ENCODE results near the gene CCNT1. TPM values are rescaled to one million over a fixed set of nuclear protein-coding genes. Genes with fewer than 3 reads are reported as not detected.

The CCNT1 gene
- total and polyA plus RNA-seq, 2 experiments from 2014 or later: 12.8 to 33.6 TPM

DNA sequence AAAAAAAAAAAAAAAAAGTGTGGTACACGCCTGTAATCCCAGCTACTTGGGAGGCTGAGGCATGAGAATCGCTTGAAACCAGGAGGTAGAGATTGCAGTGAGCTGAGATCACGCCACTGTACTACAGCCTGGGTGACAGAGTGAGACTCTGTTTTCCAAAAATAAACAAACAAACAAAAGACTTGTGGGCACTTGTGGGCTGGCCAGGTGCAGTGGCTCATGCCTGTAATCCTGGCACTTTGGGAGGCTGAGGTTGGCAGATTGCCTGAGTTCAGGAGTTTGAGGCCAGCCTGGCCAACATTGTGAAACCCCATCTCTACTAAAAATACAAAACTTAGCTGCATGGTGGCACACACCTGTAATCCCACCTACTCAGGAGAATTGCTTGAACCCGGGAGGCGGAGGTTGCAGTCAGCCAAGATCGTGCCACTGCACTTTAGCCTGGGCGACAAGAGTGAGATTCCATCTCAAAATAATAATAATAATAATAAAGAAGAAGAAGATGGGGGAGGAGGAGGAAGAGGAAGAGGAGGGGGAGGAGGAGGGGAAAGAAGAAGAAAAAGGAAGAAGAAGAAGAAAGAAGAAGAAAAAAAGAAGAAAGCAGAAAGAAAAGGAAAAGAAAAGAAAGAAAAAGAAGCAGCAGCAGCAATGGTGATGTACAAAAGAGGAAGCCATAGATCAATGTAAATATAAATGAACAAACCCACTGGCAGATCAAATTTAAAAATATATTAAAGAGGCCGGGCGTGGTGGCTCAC lies 27.9 kb upstream of the CCNT1 start:
- Histone ChIP-seq H2AFZ (no peak overlapping the region), H4K20me1 (replicated peaks; ENCODE audit: insufficient read depth) (no peaks in the 10 kb centered on the region), H3K4me2 (no peak overlapping the region), H3F3A (replicated peaks; ENCODE audit: low read depth) (no peaks in the 10 kb centered on the region), H3K4me3 (no peak overlapping the region), H3K4me1 (ENCODE audit: insufficient read depth) (no peaks in the 10 kb centered on the region), H3K79me2 (replicated peaks; ENCODE audit: insufficient read depth) (no peaks in the 10 kb centered on the region), H3K9me2 (ENCODE audit: insufficient read depth) (no peaks in the 10 kb centered on the region), H3K36me3 (ENCODE audit: insufficient read depth) (no peaks in the 10 kb centered on the region), H3K27me3 (ENCODE audit: insufficient read depth) (no peaks in the 10 kb centered on the region), H3K27ac (ENCODE audit: low read depth) (no peak overlapping the region)
- H3K36me3 Mint-ChIP-seq (ENCODE audit: low read depth): no peaks in the 10 kb centered on the region
- no peak overlapping the region for H3K27ac Mint-ChIP-seq
- no peak for ATAC-seq
- TF ChIP-seq ZNF114 (CRISPR knock-in tag; IDR thresholded peaks at IDR 0.05): no peak
- no peak for TF ChIP-seq REST (IDR thresholded peaks at IDR 0.05; ENCODE audit: unreplicated experiment)
- TF ChIP-seq STAT1 (IDR thresholded peaks at IDR 0.05; ENCODE audit: unreplicated experiment): no peak
- TF ChIP-seq POLR2AphosphoS5 (IDR thresholded peaks at IDR 0.05; ENCODE audit: low read depth): no peak
- TF ChIP-seq NANOG (IDR thresholded peaks at IDR 0.05; ENCODE audit: borderline replicate concordance): no peak
- TF ChIP-seq ZNF331 (CRISPR knock-in tag; IDR thresholded peaks at IDR 0.05; ENCODE audit: low read depth): no peak
- TF ChIP-seq ETS1 (IDR thresholded peaks at IDR 0.05): no peak
- no peak for TF ChIP-seq CREB1 (CRISPR knock-in tag; IDR thresholded peaks at IDR 0.05; ENCODE audit: low read depth)
- no peak for TF ChIP-seq JUNB (IDR thresholded peaks at IDR 0.05; ENCODE audit: unreplicated experiment)
- no peak for TF ChIP-seq EZH2phosphoT487 (IDR thresholded peaks at IDR 0.05; ENCODE audit: unreplicated experiment)
- TF ChIP-seq ZNF462 (CRISPR knock-in tag; IDR thresholded peaks at IDR 0.05): no peak
- no peak for TF ChIP-seq EZH2 (IDR thresholded peaks at IDR 0.05; ENCODE audit: low read depth, unreplicated experiment)
- TF ChIP-seq, protein P1, sequence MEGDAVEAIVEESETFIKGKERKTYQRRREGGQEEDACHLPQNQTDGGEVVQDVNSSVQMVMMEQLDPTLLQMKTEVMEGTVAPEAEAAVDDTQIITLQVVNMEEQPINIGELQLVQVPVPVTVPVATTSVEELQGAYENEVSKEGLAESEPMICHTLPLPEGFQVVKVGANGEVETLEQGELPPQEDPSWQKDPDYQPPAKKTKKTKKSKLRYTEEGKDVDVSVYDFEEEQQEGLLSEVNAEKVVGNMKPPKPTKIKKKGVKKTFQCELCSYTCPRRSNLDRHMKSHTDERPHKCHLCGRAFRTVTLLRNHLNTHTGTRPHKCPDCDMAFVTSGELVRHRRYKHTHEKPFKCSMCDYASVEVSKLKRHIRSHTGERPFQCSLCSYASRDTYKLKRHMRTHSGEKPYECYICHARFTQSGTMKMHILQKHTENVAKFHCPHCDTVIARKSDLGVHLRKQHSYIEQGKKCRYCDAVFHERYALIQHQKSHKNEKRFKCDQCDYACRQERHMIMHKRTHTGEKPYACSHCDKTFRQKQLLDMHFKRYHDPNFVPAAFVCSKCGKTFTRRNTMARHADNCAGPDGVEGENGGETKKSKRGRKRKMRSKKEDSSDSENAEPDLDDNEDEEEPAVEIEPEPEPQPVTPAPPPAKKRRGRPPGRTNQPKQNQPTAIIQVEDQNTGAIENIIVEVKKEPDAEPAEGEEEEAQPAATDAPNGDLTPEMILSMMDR (conservative IDR thresholded peaks at IDR 0.05; ENCODE audit: low read depth in 2 of 2): no peak
- H3K4me3 Mint-ChIP-seq: no peak overlapping the region
- no peaks in the 10 kb centered on the region for H3K4me1 Mint-ChIP-seq
- no peaks in the 10 kb centered on the region for H3K27me3 Mint-ChIP-seq (ENCODE audit: insufficient read depth, low read depth, poor library complexity)
- no peak for DNase-seq (ENCODE audit: low spot score)
- H3K9me3 Mint-ChIP-seq: no peaks in the 10 kb centered on the region

Data from GM23338 (cell line).